Measurements from ENCODE around the gene COL11A2.

DNA sequence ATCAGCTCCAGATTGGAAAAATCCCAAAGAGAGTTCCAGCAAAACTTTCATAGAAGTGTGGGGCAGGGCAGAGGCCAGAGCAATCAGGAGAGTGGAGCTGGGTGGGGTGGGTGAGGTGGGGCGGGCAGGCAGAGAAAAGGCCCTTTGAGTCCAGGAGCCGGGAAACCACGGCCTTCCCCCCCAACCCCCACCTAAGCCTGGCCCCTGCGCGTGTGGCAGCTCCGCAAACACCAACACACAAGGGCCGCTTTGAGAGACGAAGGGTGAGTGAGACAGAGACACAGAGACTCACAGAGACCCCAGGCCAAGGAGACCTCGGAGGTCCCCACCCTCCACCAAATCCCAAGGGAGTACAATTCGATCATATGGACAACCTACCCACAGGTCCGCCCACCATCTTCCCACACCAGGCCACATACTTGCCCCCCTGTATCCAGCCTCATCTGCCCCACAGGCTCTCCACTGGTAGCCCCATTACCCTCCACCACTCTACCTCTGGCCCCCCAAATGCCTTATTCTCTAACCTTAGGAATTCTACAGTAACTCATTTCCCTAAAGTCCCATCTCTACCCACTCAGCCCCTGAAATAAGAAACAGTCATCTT, 1.7 kb downstream of the COL11A2 start:
- TF ChIP-seq FOXP4 (CRISPR knock-in tag; IDR thresholded peaks at IDR 0.05) (no peak), CTCF (IDR thresholded peaks at IDR 0.05) (no peak), SMAD3 (CRISPR knock-in tag; IDR thresholded peaks at IDR 0.05; ENCODE audit: borderline replicate concordance) (no peak), OVOL2 (CRISPR knock-in tag; IDR thresholded peaks at IDR 0.05; ENCODE audit: borderline replicate concordance) (no peak), NFYB (CRISPR knock-in tag; conservative IDR thresholded peaks at IDR 0.05; ENCODE audit: low read depth) (no peak), SP1 (CRISPR knock-in tag; conservative IDR thresholded peaks at IDR 0.05) (no peak), GABPB1 (CRISPR knock-in tag; IDR thresholded peaks at IDR 0.05) (no peak)
- TF ChIP-seq, protein P1, sequence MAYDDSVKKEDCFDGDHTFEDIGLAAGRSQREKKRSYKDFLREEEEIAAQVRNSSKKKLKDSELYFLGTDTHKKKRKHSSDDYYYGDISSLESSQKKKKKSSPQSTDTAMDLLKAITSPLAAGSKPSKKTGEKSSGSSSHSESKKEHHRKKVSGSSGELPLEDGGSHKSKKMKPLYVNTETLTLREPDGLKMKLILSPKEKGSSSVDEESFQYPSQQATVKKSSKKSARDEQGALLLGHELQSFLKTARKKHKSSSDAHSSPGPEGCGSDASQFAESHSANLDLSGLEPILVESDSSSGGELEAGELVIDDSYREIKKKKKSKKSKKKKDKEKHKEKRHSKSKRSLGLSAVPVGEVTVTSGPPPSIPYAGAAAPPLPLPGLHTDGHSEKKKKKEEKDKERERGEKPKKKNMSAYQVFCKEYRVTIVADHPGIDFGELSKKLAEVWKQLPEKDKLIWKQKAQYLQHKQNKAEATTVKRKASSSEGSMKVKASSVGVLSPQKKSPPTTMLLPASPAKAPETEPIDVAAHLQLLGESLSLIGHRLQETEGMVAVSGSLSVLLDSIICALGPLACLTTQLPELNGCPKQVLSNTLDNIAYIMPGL (CRISPR knock-in tag; IDR thresholded peaks at IDR 0.05) = no peak
- TF ChIP-seq, protein P2, sequence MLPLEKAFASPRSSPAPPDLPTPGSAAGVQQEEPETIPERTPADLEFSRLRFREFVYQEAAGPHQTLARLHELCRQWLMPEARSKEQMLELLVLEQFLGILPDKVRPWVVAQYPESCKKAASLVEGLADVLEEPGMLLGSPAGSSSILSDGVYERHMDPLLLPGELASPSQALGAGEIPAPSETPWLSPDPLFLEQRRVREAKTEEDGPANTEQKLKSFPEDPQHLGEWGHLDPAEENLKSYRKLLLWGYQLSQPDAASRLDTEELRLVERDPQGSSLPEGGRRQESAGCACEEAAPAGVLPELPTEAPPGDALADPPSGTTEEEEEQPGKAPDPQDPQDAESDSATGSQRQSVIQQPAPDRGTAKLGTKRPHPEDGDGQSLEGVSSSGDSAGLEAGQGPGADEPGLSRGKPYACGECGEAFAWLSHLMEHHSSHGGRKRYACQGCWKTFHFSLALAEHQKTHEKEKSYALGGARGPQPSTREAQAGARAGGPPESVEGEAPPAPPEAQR (CRISPR knock-in tag; IDR thresholded peaks at IDR 0.05) = no peak
- TF ChIP-seq, protein P3, sequence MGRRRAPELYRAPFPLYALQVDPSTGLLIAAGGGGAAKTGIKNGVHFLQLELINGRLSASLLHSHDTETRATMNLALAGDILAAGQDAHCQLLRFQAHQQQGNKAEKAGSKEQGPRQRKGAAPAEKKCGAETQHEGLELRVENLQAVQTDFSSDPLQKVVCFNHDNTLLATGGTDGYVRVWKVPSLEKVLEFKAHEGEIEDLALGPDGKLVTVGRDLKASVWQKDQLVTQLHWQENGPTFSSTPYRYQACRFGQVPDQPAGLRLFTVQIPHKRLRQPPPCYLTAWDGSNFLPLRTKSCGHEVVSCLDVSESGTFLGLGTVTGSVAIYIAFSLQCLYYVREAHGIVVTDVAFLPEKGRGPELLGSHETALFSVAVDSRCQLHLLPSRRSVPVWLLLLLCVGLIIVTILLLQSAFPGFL (CRISPR knock-in tag; IDR thresholded peaks at IDR 0.05; ENCODE audit: borderline replicate concordance) = no peak
- TF ChIP-seq, protein P4, sequence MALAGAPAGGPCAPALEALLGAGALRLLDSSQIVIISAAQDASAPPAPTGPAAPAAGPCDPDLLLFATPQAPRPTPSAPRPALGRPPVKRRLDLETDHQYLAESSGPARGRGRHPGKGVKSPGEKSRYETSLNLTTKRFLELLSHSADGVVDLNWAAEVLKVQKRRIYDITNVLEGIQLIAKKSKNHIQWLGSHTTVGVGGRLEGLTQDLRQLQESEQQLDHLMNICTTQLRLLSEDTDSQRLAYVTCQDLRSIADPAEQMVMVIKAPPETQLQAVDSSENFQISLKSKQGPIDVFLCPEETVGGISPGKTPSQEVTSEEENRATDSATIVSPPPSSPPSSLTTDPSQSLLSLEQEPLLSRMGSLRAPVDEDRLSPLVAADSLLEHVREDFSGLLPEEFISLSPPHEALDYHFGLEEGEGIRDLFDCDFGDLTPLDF (CRISPR knock-in tag; IDR thresholded peaks at IDR 0.05) = no peak
